Colonic mucosa (tissue), 4 donors: ENCODE results near the gene CLEC1B. TPM values are rescaled to one million over a fixed set of nuclear protein-coding genes. Genes with fewer than 3 reads are reported as not detected.

Source experiments
- DNase-seq: peaks from one replicate; pipeline ENCODE4 v3.0.0-alpha.2; 2020
- H3K27ac ChIP-seq: fragments of 200-600 bp; one replicate; pipeline ENCODE4 v1.8.0; 2021
- H3K27me3 ChIP-seq: fragments of 200-600 bp; one replicate; pipeline ENCODE4 v1.8.0; 2021
- H3K36me3 ChIP-seq: fragments of 200-600 bp; one replicate; pipeline ENCODE4 v1.8.0; 2021
- H3K4me1 ChIP-seq: fragments of 200-600 bp; one replicate; pipeline ENCODE4 v1.8.0; 2021; ENCODE audit warnings: mild to moderate bottlenecking
- H3K4me3 ChIP-seq: fragments of 200-600 bp; one replicate; pipeline ENCODE4 v1.8.0; 2021
- H3K9ac ChIP-seq, 2 donors: one replicate each; pipeline ENCODE4 v1.7.0; 2013; ENCODE audit warnings: control low read depth in 2 of 2, low read depth in 2 of 2, low read length in 2 of 2
- H3K9me3 ChIP-seq: fragments of 200-600 bp; one replicate; pipeline ENCODE4 v1.8.0; 2021
- intact Hi-C: fragments of 100-400 bp; cut with DNase I; formaldehyde crosslinking; loops from one replicate; pipeline ENCODE4 v1.14.1; 2022
- total RNA-seq, 2 donors: library from RNA; stranded (reverse); fragmentation: NEBNext Ultra II Directional in 1 of 2; extraction: Animal tissue kit (Norgen Biotek cat#: 25700) in 1 of 2; gene quantifications; one replicate each; pipeline ENCODE4 v1.2.1, GENCODE V29; 2021
- TF ChIP-seq, protein P1 (sequence below): fragments of 200-600 bp; IDR thresholded peaks from one replicate; pipeline ENCODE4 v1.8.0; 2022; ENCODE audit warnings: antibody characterized with exemption, mild to moderate bottlenecking
- donor health status: healthy.
- donor health status: DM: no; HTN: no; CAD: no.
- donor health status: DM: no; HTN: no; CAD: no.

Gene CLEC1B
- total RNA-seq: not detected

DNA sequence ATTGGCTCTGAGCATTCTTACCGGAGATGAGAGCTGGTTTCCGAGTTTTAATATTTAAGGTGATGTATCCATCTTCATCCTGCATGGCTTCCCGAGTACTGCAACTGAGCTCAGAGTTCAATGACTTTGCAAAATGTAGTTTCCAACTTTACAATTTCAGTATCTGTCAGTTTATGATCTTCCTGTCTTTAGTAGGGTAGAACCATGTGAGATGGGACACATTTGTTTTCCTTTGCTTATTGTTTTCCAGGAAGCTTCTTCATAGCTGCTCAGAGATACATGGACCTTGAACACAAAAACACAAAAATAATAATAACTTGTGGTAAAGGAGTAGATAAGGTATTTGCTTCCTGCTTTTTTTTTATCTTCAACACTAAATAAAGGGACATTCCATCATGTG, at the start of gene CLEC1B:
CLEC1B (minus strand) TSS at position 106 of the 400 bp plus-strand sequence; CDS start at position 85, 21 bp downstream.
- intact Hi-C loops: no loop called here
- TF ChIP-seq, protein P1, sequence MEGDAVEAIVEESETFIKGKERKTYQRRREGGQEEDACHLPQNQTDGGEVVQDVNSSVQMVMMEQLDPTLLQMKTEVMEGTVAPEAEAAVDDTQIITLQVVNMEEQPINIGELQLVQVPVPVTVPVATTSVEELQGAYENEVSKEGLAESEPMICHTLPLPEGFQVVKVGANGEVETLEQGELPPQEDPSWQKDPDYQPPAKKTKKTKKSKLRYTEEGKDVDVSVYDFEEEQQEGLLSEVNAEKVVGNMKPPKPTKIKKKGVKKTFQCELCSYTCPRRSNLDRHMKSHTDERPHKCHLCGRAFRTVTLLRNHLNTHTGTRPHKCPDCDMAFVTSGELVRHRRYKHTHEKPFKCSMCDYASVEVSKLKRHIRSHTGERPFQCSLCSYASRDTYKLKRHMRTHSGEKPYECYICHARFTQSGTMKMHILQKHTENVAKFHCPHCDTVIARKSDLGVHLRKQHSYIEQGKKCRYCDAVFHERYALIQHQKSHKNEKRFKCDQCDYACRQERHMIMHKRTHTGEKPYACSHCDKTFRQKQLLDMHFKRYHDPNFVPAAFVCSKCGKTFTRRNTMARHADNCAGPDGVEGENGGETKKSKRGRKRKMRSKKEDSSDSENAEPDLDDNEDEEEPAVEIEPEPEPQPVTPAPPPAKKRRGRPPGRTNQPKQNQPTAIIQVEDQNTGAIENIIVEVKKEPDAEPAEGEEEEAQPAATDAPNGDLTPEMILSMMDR: no peak
- H3K27me3 ChIP-seq: no peaks in the 10 kb centered on the region
- no peaks in the 10 kb centered on the region for H3K4me1 ChIP-seq
- no peak within 1 kb of the TSS for H3K9ac ChIP-seq
- no peak within 1 kb of the TSS for H3K4me3 ChIP-seq
- no peaks in the 10 kb centered on the region for H3K9me3 ChIP-seq
- H3K36me3 ChIP-seq: no peaks in the 10 kb centered on the region
- no peak for DNase-seq
- H3K27ac ChIP-seq: no peak within 1 kb of the TSS

DNA sequence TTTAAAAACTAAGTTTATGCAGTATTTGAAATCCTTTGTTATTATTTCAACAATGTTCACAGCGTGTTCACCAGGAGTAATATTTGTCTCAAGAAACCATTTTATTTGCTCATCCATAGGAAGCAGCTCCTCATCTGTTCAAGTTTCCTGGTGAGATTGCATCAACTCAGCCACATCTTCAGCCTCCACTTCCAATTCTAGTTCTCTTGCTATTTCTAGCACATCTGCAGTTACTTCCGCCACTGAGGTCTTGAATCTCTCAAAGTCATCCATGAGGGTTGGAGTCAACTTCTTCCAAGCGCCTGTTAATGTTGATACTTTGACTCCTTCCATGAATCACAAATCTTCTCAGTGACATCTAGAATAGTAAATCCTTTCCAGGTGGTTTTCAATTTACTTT, 49.6 kb upstream of the CLEC1B start:
- H3K36me3 ChIP-seq: no peaks in the 10 kb centered on the region
- TF ChIP-seq, protein P1: no peak

DNA sequence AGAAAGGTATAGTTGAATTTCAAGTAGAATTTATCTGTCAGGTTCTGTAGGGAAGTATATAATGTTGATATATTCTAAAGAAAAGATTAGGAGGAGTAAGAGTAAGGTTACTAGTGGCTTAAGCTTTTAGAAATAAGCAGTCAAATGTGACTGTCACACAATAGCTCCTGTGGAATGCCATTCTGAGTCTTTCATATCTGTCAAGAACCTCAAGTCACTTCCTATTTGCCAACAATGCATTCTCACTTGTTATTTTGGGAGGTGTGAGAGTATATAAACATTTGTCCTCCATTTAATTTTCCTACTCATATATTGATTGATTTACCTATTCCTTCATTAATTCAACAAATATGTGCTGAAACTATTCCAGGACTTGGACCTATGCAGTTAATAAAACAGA, 43.2 kb upstream of the CLEC1B start:
- no peaks in the 10 kb centered on the region for H3K27me3 ChIP-seq
- no peak for DNase-seq
- H3K36me3 ChIP-seq: no peaks in the 10 kb centered on the region
- TF ChIP-seq, protein P1: no peak
- H3K27ac ChIP-seq: no peak overlapping the region
- no peak overlapping the region for H3K4me3 ChIP-seq
- no peaks in the 10 kb centered on the region for H3K9me3 ChIP-seq
- H3K4me1 ChIP-seq: no peaks in the 10 kb centered on the region
- intact Hi-C loops: no loop called here
- H3K9ac ChIP-seq: no peak overlapping the region

More for the DNA sequence above, 49.6 kb upstream of the CLEC1B start:
- H3K27me3 ChIP-seq: no peaks in the 10 kb centered on the region
- DNase-seq: no peak
- H3K4me3 ChIP-seq: no peak overlapping the region
- intact Hi-C loops: no loop called here
- no peaks in the 10 kb centered on the region for H3K9me3 ChIP-seq
- no peak overlapping the region for H3K27ac ChIP-seq
- H3K9ac ChIP-seq: no peak overlapping the region
- H3K4me1 ChIP-seq: no peaks in the 10 kb centered on the region

DNA sequence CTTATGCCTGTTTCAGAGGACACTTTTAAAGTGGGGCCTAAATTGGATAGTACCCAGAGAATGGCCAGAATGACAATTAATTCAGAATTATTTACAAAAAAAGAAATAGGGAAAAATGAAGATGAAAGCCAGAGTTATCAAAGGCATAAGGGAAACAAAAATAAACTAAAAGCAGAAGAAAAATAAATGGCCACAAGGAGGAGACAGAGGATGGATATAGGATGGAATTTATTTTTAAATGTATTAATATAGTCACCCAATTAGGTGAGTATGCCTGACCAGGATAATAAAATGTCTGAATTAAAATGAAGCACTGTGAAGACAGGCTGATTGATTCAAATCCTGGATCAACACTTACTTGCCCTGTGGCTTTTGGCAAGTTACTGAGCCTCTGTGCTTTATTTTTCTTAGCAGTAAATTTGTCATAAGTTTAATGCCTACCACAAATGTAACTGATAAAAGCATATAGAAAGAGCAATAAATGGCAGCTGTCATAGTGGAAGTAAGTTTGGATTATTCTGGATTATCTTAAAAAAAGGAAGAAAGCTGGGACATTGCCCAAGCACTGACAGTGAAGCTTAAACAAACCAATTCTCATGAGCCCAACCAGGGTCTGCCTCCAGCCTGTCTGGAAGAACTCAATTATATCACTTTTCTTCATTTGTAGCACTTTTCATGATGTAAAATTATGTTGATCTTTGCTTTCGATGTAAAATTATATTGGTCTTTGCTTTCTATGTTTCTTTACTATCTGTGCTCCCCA, 35.0 kb upstream of the CLEC1B start:
- intact Hi-C loops: loop anchor here (2.0 kb wide), 1 partner anchor 103 kb away; no protein-coding TSS in a partner anchor
- Histone ChIP-seq H3K27me3 (no peaks in the 10 kb centered on the region), H3K36me3 (no peaks in the 10 kb centered on the region), H3K9ac (no peak overlapping the region), H3K27ac (no peak overlapping the region), H3K4me3 (no peak overlapping the region), H3K4me1 (no peaks in the 10 kb centered on the region), H3K9me3 (no peaks in the 10 kb centered on the region)
- DNase-seq: no peak
- TF ChIP-seq, protein P1: peak; percentile 25

DNA sequence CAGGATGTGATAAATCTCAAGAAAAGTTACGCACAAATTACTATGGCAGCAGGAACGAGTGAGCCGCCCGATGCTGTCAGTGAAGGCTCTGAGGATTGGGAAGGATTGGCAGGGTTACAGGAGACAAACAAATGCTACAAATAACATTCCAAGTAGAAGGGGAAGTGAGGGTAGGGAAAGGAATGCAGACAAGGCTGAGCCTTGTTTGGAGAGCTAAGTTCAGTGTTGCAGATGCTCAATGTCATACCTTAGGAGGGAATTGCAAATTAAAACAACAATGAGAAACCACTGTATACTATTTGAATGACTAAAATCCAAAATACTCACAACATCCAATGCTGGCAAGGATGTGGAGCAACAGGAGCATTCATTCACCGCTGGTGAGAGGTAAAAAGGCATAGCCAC, 32.9 kb upstream of the CLEC1B start:
- TF ChIP-seq, protein P1: no peak
- intact Hi-C loops: no loop called here
- Histone ChIP-seq H3K9ac (no peak overlapping the region), H3K4me1 (no peaks in the 10 kb centered on the region), H3K36me3 (no peaks in the 10 kb centered on the region), H3K27ac (no peak overlapping the region), H3K9me3 (no peaks in the 10 kb centered on the region), H3K4me3 (no peak overlapping the region), H3K27me3 (no peaks in the 10 kb centered on the region)
- no peak for DNase-seq
